ENCODE results near the gene FOXO3.
"Not testable (repeated sequence)": the region's sequence is repeated elsewhere in the genome, so short reads cannot be mapped to it uniquely, and the experiment has no call there.

FOXO3 gene

DNA sequence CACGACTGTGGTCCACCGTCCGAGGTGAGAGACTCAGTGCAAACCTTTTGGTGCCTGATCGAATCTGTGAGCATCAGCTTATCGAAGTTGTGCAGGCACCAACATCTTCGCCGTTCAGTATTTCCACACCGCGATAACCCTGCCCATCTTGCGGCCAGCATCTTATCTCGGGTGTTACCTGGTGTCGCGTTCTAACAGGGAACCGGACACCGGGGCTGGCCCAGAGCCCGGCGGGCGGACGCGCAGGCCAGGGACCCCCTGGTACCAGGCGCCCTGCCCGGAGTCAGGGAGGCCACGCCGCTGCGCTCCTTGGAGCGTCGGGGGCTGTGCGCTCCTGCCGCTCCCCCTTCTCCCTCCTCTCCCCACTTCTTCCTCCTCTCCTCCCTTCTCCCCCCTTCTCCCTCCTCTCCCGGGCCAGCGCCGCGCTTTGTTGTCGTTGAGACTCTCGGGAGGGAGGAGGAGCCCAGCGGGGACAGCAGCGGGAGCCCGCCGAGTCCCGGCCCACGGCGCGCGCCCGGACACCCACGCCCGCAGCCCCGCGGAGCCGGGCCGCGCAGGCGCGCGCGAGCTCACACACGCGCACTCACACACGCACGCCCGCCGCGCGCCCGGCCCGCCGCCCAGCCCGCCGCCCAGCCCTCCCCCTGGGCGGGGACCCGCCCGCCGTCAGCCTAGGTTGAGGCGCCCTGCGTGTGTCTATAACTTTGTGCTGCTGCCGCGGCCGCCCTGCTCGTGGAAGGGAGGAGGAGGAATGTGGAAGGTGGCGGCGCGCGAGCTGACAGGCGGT, 1.4 kb upstream of the FOXO3 start:
- DNase-seq, result peak; percentile 95 to 97
- TF ChIP-seq GATA1 (IDR thresholded peaks at IDR 0.05; ENCODE audit: low read depth, low read length), result peak; percentile 15
- TF ChIP-seq POLR2A (IDR thresholded peaks at IDR 0.05; ENCODE audit: low read length), result peak; percentile 58

DNA sequence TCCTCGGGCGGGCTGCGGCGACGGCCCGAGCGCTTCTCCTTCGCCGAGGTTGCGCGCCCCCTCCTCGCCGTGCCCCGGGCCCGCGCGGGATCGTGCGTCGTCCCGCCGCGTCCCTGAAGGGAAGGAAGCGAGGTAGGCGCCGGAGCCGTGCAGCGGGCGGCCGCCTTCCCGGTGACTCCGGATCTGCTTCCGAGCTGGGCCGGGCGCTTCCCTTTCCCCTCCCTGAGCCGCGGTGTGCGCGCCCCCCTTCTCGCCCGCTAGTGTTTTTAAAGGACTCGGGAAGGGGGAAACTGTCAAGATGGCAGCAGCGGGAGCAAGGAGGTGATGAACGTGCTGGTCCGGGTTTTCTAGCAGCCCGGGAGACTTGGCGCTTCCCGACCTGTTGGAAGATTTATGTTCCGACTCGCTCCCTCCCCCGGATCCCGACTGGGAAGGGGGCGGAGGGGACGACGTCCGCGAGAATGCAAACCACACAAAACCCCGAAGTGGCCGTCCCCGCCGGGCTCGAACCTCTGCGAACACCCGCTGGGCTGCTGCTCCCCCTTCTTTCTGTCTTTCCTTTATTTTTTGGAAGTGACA, 744 bp upstream of the FOXO3 start:
- peak; percentile 70 to 84 for DNase-seq
- no peak for TF ChIP-seq GATA1 (IDR thresholded peaks at IDR 0.05; ENCODE audit: low read depth, low read length)
- peak; percentile 72 for TF ChIP-seq POLR2A (IDR thresholded peaks at IDR 0.05; ENCODE audit: low read length)

DNA sequence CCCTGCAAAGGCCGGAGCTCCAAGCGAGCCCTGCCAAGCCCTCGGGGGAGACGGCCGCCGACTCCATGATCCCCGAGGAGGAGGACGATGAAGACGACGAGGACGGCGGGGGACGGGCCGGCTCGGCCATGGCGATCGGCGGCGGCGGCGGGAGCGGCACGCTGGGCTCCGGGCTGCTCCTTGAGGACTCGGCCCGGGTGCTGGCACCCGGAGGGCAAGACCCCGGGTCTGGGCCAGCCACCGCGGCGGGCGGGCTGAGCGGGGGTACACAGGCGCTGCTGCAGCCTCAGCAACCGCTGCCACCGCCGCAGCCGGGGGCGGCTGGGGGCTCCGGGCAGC, 561 bp downstream of the FOXO3 start:
- not testable (repeated sequence) for DNase-seq

DNA sequence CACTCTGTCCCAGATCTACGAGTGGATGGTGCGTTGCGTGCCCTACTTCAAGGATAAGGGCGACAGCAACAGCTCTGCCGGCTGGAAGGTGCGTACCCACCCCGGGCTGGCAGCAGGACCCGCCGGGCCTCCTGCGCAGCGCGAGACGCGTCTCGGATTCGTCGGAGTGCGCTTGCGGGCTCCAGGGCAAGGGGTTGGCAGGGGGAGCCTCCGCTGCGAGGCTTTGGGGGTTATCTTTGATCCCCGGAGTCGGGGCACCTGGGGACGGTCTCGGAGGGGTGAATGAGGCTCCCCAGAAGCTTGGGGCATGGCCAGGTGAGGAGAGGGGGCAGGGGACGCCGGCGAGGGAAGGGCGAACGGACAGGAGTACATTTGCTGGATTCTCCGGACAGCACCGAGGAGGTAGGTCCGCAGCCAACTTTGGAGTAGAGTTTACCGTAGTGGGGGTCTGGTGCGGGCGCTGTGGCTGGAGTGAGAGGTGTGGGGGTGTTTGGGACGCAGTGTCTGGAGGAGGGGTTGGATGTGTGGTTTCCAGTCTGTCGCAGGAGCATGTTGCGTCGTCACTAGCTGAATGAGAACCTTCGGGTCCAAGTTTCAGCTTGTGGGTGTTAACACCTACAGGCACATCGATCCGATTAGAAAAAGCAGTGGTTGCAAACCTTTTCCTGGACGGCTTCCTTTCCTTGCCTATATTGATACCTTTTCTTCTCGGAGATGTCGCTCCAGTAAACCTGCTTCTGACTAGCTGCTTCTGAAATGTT, 1.2 kb downstream of the FOXO3 start:
- TF ChIP-seq POLR2A (IDR thresholded peaks at IDR 0.05; ENCODE audit: low read length), result no peak
- DNase-seq, result peak; percentile 61 to 83

DNA sequence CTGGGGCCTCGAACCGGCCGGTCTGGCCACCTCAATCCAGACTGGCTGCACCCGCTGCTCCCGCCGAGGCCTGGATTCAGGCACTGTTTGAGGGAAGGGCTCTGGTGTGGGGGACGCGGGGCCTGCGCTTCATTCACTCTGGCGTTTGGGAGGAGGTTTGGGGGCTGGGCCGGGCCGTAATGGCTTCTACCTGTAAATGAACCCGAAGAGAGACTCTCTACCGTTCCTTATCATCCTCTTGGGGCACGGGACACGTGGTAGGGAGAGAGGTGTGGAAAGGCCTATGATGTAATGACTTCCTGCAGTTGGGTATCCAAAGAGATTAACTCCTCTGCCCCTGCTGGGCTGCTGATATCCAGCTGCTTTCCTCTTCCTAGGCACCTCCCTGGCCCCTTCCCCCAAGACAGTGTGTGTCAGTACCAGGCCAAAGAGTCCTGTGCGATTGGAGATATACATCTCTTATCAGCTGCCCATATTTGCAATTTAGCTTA, 1.8 kb downstream of the FOXO3 start:
- TF ChIP-seq POLR2A (IDR thresholded peaks at IDR 0.05; ENCODE audit: low read length) (peak; percentile 77), GATA1 (IDR thresholded peaks at IDR 0.05; ENCODE audit: low read depth, low read length) (no peak)

DNA sequence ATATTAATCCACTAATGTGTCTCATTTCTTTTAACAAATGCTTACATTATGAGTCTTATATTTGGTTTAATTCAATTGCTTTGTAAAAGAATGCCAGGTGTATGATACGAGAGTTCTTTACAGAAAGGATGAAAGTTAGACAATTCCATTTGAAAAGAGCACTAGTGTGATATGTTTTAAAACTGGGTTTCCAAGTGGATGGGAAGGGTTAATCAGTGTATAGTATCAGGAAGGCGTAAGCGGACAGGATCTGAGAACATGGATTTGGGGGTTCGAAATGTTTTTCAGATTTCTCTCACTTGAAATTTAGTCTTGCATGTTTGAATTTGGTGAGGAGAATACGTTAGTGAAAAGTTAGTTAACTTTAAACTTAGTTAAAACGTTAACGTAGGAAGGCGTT, 2.6 kb downstream of the FOXO3 start:
- DNase-seq, result no peak
- TF ChIP-seq GATA1 (IDR thresholded peaks at IDR 0.05; ENCODE audit: low read depth, low read length) (no peak), POLR2A (IDR thresholded peaks at IDR 0.05; ENCODE audit: low read length) (no peak)

More for the DNA sequence above, 1.8 kb downstream of the FOXO3 start:
- peak; percentile 94 for DNase-seq

DNA sequence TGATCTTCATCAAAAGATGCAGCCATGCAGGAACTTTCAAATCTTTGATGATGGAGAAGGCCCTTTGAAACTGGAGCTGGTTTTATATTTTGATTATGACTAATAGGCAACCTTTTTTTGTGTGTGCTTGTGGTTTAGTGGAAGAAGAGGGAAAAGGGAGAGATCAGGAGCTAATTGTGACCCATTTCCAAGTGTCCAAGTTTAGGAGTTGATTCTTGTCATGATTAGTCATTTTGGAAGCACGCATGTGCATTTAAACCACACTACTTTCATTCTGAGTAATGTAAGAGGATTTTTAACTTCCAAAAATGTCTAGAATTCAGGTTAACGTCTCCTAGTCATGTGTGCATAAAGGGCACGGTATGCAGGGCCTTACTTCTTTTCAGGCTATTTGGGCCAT, 3.5 kb downstream of the FOXO3 start:
- DNase-seq, result no peak
- TF ChIP-seq GATA1 (IDR thresholded peaks at IDR 0.05; ENCODE audit: low read depth, low read length) (no peak), POLR2A (IDR thresholded peaks at IDR 0.05; ENCODE audit: low read length) (no peak)

DNA sequence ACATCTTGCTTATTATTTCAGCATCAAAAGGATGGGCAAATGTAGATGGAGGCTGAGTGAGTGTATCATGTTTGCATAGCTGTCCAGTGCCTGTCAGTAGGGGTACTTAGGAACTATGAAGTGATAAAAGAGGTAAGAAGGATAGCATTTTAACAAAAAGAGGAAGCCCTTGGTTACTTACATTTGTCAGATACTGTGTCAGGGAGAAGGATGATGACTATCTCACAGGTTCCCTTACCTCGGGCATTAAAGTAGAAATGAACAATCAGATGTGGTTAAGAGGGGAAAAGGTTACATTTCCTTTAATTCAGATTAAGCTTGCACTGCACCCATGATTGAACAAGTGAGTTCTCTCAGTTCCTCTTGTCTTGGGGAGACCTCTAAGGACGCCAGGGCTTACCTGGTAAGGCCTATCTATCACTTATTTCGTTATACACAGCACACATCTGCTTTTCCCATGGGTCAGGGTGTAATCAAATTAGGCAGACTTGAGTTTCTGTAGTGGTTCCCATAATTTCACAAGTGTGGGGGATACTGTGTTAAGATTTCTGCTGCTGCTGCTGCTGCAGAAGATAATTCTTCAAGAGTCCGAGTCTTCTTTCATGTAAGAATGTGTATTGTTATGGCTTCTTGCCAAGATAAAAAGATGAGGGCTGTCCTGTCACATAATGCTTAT, 4.5 kb downstream of the FOXO3 start:
- peak; percentile 73 to 84 for DNase-seq
- TF ChIP-seq POLR2A (IDR thresholded peaks at IDR 0.05; ENCODE audit: low read length), result no peak
- no peak for TF ChIP-seq GATA1 (IDR thresholded peaks at IDR 0.05; ENCODE audit: low read depth, low read length)

DNA sequence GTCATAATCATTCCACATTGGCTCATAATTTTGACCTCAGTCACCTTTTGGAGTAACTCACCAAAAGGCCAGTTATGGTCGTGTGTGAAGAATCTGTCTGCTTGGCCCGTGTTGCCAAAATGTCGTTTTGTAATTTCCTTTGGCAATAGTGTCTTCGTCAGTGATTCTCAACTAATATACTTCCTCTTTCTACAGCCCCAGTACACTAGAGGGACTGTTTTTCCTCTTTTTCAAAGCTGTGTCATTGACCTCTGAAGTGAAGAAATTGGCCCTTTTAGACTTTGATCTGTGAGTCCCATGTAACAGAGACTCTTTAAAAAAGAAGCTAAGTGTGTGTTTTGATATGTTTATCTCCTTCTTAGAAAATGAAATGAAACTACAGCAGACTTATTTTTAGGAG, 5.2 kb downstream of the FOXO3 start:
- DNase-seq, result peak; percentile 51 to 77
- TF ChIP-seq GATA1 (IDR thresholded peaks at IDR 0.05; ENCODE audit: low read depth, low read length) (no peak), POLR2A (IDR thresholded peaks at IDR 0.05; ENCODE audit: low read length) (no peak)

DNA sequence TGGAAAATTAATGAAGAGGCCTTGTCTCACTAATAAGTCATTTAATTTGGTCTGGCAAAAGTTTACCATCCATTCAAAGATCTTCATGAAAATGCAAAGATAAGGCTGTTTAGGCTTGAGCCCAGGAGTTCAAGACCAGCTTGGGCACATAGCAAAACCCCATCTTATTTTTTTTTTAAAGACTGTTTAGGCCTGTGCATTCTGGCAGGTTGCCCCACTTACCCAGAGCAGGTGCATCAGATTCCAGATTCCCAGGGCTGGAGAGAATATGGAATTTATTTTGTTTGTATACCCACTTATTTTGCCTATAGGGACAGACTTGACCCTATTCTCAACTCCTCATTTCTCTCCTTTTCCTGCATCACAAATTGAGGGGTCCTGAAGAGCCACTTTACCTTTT, 5.7 kb downstream of the FOXO3 start:
- DNase-seq, result no peak
- TF ChIP-seq POLR2A (IDR thresholded peaks at IDR 0.05; ENCODE audit: low read length) (no peak), GATA1 (IDR thresholded peaks at IDR 0.05; ENCODE audit: low read depth, low read length) (no peak)

DNA sequence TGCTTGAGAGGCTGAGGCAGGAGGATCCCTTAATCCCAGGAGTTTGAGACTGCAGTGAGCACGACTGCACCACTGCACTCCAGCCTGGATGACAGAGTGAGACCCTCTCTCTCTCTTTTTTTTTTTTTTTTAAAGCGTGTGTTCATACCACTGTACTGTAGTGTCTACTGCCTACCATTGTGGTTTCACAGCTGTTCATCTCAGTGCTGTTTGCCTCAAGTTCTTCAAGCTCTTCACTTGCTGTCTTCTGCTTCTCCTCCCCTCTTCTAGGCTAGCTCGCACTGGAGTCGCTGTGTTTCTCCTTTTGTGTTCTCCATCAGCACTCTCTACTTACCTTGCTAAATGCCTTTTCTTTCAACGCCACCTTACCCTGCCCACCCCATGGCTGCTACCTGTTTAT, 7.4 kb downstream of the FOXO3 start:
- TF ChIP-seq GATA1 (IDR thresholded peaks at IDR 0.05; ENCODE audit: low read depth, low read length), result no peak
- TF ChIP-seq POLR2A (IDR thresholded peaks at IDR 0.05; ENCODE audit: low read length), result no peak
- DNase-seq, result no peak

DNA sequence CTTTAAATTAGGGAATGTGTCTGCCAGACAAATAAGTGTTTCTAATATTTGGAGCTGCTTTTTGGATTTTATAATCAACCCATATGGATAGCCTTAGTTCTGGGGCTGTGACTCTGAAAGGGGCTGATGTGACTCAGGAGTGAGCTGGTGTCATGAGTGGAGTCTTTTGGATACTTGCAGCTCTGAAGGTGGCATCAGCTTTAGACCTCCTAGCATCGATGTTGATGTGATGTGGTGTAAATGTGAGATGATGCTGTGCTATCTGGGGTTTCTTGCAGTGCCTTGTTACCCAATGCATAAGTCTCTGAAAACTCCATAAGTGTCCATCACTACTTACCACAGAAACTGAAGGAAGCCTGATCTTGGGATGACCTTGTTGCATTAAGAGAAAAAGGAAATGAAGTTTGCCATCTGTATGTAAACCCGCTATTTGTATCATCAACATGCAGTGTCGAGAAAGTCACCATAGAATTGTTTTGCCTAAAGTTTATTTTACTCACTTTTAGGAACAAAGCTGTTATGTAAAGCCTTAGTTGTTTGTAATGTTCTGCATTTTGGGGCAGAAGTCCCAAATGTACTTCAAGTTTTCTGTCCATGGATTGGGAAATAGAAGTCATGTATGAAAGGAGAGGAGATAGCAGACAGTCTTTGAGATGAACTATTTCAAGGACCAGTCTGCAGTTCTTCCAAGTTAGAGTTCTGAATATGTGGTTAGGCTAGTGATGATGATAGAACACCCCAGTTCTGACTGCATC, 8.0 kb downstream of the FOXO3 start:
- DNase-seq, result no peak
- TF ChIP-seq POLR2A (IDR thresholded peaks at IDR 0.05; ENCODE audit: low read length), result no peak
- no peak for TF ChIP-seq GATA1 (IDR thresholded peaks at IDR 0.05; ENCODE audit: low read depth, low read length)

DNA sequence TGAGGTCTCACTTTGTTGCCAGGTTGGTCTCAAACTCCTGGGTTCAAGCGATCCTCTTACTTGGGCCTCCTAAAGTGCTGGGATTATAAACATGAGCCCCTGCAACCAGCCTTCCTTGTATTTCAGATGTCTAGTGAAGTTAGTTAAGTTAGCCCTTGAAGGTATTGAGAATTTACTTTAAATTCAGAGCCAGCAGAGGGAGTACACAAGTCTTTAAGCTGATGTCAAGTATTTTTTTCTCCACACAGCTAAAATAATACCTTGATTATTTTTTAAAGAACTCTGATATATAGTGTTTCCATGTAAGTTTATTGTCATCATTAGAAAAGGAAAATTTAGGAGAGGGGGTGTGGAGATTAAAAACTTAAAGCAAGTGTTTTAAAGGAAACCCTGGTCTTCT, 9.8 kb downstream of the FOXO3 start:
- no peak for DNase-seq
- no peak for TF ChIP-seq POLR2A (IDR thresholded peaks at IDR 0.05; ENCODE audit: low read length)
- TF ChIP-seq GATA1 (IDR thresholded peaks at IDR 0.05; ENCODE audit: low read depth, low read length), result no peak

All from erythroblast (primary cell).